ENCODE results near the gene PRPF18. TPM values are rescaled to one million over a fixed set of nuclear protein-coding genes. Genes with fewer than 3 reads are reported as not detected.

PRPF18 gene
- total RNA-seq, 2 donors from 2014 or later = 18.0 to 40.2 TPM

DNA sequence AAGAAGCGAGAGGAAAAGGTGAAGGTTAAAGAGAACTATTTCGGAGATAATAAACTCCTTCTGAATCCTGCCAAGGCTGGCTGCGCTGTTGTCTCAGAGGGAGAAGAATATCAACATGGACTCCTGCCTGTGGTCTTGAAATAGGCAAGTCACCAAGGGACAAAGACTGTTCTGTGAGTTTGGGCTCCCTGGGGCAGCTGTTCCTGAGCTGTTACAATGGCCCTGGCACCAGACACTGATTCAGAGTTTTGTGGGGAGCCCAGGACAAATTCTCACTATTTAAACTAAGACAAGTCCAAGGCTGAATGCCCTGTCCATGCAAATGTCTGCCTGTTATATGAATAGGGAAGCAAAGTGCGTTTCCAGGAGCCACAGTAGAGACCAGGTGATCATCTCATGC is 81.4 kb downstream of the PRPF18 start:
- no peak overlapping the region for H3K27ac ChIP-seq
- H3K4me1 ChIP-seq (ENCODE audit: control insufficient read depth in 1 of 2, low read depth in 2 of 2) = no peaks in the 10 kb centered on the region
- DNase-seq (ENCODE audit: low spot score) = no peak
- no peaks in the 10 kb centered on the region for H3K27me3 ChIP-seq (replicated peaks; ENCODE audit: insufficient read depth)
- peaks cover 61% of the 10 kb centered on the region for H3K36me3 ChIP-seq
- ATAC-seq (ENCODE audit: insufficient number of reproducible peaks, low FRiP score, low read depth) = no peak
- H3K9me3 ChIP-seq = no peaks in the 10 kb centered on the region
- no peak overlapping the region for H3K4me3 ChIP-seq
- TF ChIP-seq, protein P1, sequence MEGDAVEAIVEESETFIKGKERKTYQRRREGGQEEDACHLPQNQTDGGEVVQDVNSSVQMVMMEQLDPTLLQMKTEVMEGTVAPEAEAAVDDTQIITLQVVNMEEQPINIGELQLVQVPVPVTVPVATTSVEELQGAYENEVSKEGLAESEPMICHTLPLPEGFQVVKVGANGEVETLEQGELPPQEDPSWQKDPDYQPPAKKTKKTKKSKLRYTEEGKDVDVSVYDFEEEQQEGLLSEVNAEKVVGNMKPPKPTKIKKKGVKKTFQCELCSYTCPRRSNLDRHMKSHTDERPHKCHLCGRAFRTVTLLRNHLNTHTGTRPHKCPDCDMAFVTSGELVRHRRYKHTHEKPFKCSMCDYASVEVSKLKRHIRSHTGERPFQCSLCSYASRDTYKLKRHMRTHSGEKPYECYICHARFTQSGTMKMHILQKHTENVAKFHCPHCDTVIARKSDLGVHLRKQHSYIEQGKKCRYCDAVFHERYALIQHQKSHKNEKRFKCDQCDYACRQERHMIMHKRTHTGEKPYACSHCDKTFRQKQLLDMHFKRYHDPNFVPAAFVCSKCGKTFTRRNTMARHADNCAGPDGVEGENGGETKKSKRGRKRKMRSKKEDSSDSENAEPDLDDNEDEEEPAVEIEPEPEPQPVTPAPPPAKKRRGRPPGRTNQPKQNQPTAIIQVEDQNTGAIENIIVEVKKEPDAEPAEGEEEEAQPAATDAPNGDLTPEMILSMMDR (IDR thresholded peaks at IDR 0.05) = no peak

DNA sequence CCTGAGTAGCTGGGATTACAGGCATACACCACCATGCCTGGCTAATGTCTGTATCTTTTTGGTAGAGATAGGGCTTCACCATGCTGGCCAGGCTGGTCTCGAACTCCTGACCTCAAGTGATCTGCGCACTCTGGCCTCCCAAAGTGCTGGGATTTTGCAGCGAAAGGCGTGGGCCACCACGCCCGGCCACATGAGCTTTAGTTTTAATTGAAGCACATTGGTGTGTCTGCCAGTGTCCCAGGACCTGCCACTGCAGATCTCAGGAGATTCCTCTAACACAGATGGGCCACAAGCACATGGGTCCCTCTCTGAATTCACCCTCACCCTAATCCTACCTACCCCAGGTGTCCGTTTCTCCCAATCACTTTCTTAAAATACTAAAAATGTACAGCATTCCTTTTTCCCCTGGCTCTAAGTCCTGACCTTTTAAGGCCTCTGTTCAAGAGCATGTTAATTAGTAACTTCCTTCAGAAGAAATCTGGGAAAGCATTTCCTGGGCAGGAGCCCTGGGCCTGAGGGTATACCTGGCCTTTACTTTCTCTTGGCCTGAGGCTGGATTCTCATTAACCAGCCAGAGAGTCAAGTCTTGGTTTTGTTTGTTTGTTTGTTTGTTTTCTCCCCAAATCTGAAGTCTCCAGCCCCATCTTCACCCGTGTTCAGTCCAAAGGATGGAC is 82.6 kb downstream of the PRPF18 start:
- Histone ChIP-seq H3K36me3 (peaks cover 50% of the 10 kb centered on the region), H3K4me3 (no peak overlapping the region), H3K4me1 (ENCODE audit: control insufficient read depth in 1 of 2, low read depth in 2 of 2) (no peaks in the 10 kb centered on the region), H3K27me3 (replicated peaks; ENCODE audit: insufficient read depth) (no peaks in the 10 kb centered on the region), H3K27ac (no peak overlapping the region), H3K9me3 (no peaks in the 10 kb centered on the region)
- ATAC-seq (ENCODE audit: insufficient number of reproducible peaks, low FRiP score, low read depth) = no peak
- TF ChIP-seq, protein P1 (IDR thresholded peaks at IDR 0.05) = no peak
- no peak for DNase-seq (ENCODE audit: low spot score)

DNA sequence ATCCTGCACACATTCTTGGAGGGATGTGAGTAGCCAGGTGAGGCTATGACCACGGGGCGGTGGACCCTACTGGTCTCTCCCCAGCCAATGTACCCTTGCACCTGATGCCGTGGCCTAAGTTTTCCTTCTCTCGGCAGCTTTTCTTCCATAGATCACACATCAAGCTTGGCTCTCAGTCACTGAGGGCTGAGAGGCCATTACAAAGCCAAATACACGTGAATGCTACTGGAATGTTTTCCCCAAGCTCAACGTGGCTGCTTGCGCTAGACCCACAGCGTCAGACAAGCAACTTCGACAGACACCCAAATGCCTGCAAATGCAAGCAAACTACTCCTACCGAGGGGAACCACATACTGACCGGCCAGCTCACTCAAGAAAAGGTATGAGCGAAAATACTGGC is 83.1 kb downstream of the PRPF18 start:
- DNase-seq (ENCODE audit: low spot score) (no peak), ATAC-seq (ENCODE audit: insufficient number of reproducible peaks, low FRiP score, low read depth) (no peak)
- no peaks in the 10 kb centered on the region for H3K4me1 ChIP-seq (ENCODE audit: control insufficient read depth in 1 of 2, low read depth in 2 of 2)
- H3K36me3 ChIP-seq = peaks cover 47% of the 10 kb centered on the region
- H3K9me3 ChIP-seq = no peaks in the 10 kb centered on the region
- no peak overlapping the region for H3K4me3 ChIP-seq
- no peak overlapping the region for H3K27ac ChIP-seq
- H3K27me3 ChIP-seq (replicated peaks; ENCODE audit: insufficient read depth) = no peaks in the 10 kb centered on the region
- TF ChIP-seq, protein P1 (IDR thresholded peaks at IDR 0.05) = no peak

DNA sequence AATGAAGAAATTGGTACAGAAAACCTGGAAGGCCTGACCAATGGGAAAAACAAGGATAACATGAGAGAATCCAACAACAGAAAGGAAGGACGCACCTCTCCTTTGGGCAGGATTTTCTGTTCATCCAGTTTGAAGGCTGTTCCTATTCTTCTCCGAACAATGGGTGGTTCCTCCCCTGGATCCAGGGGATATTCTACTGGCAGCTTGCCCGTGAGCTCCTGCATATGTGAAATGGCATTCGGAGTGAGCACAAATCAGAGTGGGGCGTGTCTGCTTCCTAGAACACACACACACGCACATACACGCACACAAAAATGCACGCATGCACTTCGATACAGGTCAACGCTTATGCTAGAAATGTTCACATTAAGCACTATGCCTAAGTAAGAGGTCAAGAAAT is 83.5 kb downstream of the PRPF18 start:
- H3K9me3 ChIP-seq = no peaks in the 10 kb centered on the region
- H3K36me3 ChIP-seq = peaks cover 44% of the 10 kb centered on the region
- no peak for ATAC-seq (ENCODE audit: insufficient number of reproducible peaks, low FRiP score, low read depth)
- H3K4me1 ChIP-seq (ENCODE audit: control insufficient read depth in 1 of 2, low read depth in 2 of 2) = no peaks in the 10 kb centered on the region
- no peak overlapping the region for H3K4me3 ChIP-seq
- no peak overlapping the region for H3K27ac ChIP-seq
- no peak for DNase-seq (ENCODE audit: low spot score)
- H3K27me3 ChIP-seq (replicated peaks; ENCODE audit: insufficient read depth) = no peaks in the 10 kb centered on the region
- TF ChIP-seq, protein P1 (IDR thresholded peaks at IDR 0.05) = no peak

DNA sequence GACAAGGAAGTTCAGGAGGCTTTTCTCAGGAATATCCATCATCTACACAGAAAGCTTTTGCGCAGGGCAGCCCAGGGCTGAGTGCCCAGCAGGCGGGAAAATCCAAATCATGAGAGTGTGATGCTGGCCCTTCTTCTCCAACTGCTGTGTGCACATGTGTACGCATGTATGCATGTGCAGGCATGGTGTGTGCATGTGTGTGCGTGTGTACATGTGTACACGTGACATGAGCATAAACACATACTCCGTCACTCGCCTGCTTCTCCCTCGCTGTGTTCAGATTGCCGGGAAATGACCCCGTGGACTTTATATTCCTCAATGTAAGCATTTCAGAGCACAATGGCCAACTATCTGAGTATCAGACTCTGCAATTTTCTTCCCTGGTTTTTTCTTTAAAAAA is 85.1 kb downstream of the PRPF18 start:
- DNase-seq (ENCODE audit: low spot score) (no peak), ATAC-seq (ENCODE audit: insufficient number of reproducible peaks, low FRiP score, low read depth) (no peak)
- no peaks in the 10 kb centered on the region for H3K27me3 ChIP-seq (replicated peaks; ENCODE audit: insufficient read depth)
- H3K27ac ChIP-seq = no peak overlapping the region
- H3K4me3 ChIP-seq = no peak overlapping the region
- H3K36me3 ChIP-seq = peaks cover 29% of the 10 kb centered on the region
- TF ChIP-seq, protein P1 (IDR thresholded peaks at IDR 0.05) = no peak
- H3K4me1 ChIP-seq (ENCODE audit: control insufficient read depth in 1 of 2, low read depth in 2 of 2) = no peaks in the 10 kb centered on the region
- no peaks in the 10 kb centered on the region for H3K9me3 ChIP-seq
